Smooth muscle cell (in vitro differentiated cells): Measurements from ENCODE around the gene CFAP69. TPM values are rescaled to one million over a fixed set of nuclear protein-coding genes. Genes with fewer than 3 reads are reported as not detected.
A peak's percentile ranks its signal among the peaks of the same experiment; 100 is the strongest.

Source experiments
- DNase-seq: peaks from one replicate; lab custom pipeline; 2025; ENCODE audit not compliant: unreplicated experiment; lab: John Stamatoyannopoulos, UW
- H2AFZ ChIP-seq: fragments of 200-600 bp; sonication (generic); 2 replicates; pipeline ENCODE4 v1.6.0; 2016; ENCODE audit warnings: antibody characterized with exemption, low read depth, mild to moderate bottlenecking
- H3F3A ChIP-seq: fragments of 200-600 bp; sonication (generic); 2 replicates; pipeline ENCODE4 v1.6.0; 2017; ENCODE audit warnings: antibody characterized with exemption, low read depth
- H3K27ac ChIP-seq: fragments of 200-600 bp; sonication (generic); 2 replicates; pipeline ENCODE4 v1.5.1; 2016; ENCODE audit warnings: low read depth, mild to moderate bottlenecking
- H3K27me3 ChIP-seq: fragments of 200-600 bp; sonication (generic); 2 replicates; pipeline ENCODE4 v1.6.1; 2016; ENCODE audit warnings: low read depth, mild to moderate bottlenecking
- H3K36me3 ChIP-seq: fragments of 200-600 bp; sonication (generic); 2 replicates; pipeline ENCODE4 v1.5.1; 2016; ENCODE audit warnings: low read depth
- H3K4me1 ChIP-seq: fragments of 200-600 bp; sonication (generic); 2 replicates; pipeline ENCODE4 v1.5.1; 2016; ENCODE audit warnings: low read depth
- H3K4me2 ChIP-seq: fragments of 200-600 bp; sonication (generic); 2 replicates; pipeline ENCODE4 v1.6.0; 2016; ENCODE audit warnings: mild to moderate bottlenecking
- H3K4me3 ChIP-seq: fragments of 200-600 bp; sonication (generic); 2 replicates; pipeline ENCODE4 v1.5.1; 2016; ENCODE audit warnings: mild to moderate bottlenecking
- H3K79me2 ChIP-seq: fragments of 200-600 bp; sonication (generic); 2 replicates; pipeline ENCODE4 v1.6.0; 2016; ENCODE audit warnings: low read depth, mild to moderate bottlenecking
- H3K9ac ChIP-seq: fragments of 200-600 bp; sonication (generic); 2 replicates; pipeline ENCODE4 v1.6.0; 2016; ENCODE audit warnings: low read depth
- H3K9me3 ChIP-seq: fragments of 200-600 bp; sonication (generic); replicated peaks from 2 replicates; pipeline ENCODE4 v1.5.1; 2016; ENCODE audit warnings: low read depth
- H4K20me1 ChIP-seq: fragments of 200-600 bp; sonication (generic); 2 replicates; pipeline ENCODE4 v1.6.0; 2016; ENCODE audit warnings: low read depth
- WGBS: methylation state at CpG from one replicate; pipeline ENCODE4 v1.1.7; 2016; ENCODE audit warnings: low lambda C conversion rate; 5-methylcytosine and 5-hydroxymethylcytosine counted together
- polyA plus RNA-seq: library from polyadenylated mRNA; unstranded; fragments of >200 nt; fragmentation: Nextera tagmentation; extraction: Ambion mirVana; gene quantifications from 2 replicates; pipeline ENCODE4 v1.2.1, GENCODE V29; 2016
- total RNA-seq: library from RNA; depleted of rRNA; stranded (reverse); fragments of >200 nt; gene quantifications from 2 replicates; pipeline ENCODE4 v1.2.3, GENCODE V29; 2014
- TF ChIP-seq, protein P1 (sequence below): fragments of 200-600 bp; sonication (generic); IDR thresholded peaks from 2 replicates; pipeline ENCODE4 v1.5.1; 2017; ENCODE audit warnings: borderline replicate concordance, mild to moderate bottlenecking, antibody characterized with exemption; ENCODE audit not compliant: insufficient read depth, poor library complexity, severe bottlenecking

CFAP69 gene
- total and polyA plus RNA-seq, 2 experiments from 2014 or later, result 0.97 to 8.7 TPM

DNA sequence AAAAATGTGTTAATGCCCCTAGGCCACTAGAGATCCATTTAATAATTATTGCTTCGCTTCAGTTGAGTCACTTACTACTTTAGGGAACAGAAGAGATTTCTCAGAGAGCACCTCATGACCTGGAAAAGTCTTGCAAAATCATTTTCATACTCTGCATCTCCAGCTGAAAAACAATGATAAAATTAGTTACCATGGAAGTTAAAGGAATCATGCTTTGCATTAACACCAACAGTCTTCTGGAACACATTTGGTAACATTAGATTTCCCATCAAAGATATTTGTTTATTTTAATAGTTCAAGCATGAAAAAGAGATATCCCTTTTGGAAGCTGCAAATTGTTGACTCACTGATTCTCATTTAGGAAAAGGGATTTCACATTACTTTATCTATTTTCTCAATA lies 35.2 kb upstream of the CFAP69 start:
- Histone ChIP-seq H3F3A (peaks cover 4% of the 10 kb centered on the region), H3K4me2 (no peak overlapping the region), H3K9me3 (no peaks in the 10 kb centered on the region), H3K36me3 (no peaks in the 10 kb centered on the region), H3K4me1 (peaks cover 5% of the 10 kb centered on the region), H3K27me3 (peaks cover 7% of the 10 kb centered on the region), H2AFZ (no peak overlapping the region), H4K20me1 (no peaks in the 10 kb centered on the region), H3K79me2 (no peaks in the 10 kb centered on the region), H3K9ac (no peak overlapping the region), H3K27ac (no peak overlapping the region), H3K4me3 (no peak overlapping the region)
- DNase-seq, result no peak
- 69% methylated on average over 1 of the region's 1 CpG for WGBS
- TF ChIP-seq, protein P1, sequence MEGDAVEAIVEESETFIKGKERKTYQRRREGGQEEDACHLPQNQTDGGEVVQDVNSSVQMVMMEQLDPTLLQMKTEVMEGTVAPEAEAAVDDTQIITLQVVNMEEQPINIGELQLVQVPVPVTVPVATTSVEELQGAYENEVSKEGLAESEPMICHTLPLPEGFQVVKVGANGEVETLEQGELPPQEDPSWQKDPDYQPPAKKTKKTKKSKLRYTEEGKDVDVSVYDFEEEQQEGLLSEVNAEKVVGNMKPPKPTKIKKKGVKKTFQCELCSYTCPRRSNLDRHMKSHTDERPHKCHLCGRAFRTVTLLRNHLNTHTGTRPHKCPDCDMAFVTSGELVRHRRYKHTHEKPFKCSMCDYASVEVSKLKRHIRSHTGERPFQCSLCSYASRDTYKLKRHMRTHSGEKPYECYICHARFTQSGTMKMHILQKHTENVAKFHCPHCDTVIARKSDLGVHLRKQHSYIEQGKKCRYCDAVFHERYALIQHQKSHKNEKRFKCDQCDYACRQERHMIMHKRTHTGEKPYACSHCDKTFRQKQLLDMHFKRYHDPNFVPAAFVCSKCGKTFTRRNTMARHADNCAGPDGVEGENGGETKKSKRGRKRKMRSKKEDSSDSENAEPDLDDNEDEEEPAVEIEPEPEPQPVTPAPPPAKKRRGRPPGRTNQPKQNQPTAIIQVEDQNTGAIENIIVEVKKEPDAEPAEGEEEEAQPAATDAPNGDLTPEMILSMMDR, result no peak

DNA sequence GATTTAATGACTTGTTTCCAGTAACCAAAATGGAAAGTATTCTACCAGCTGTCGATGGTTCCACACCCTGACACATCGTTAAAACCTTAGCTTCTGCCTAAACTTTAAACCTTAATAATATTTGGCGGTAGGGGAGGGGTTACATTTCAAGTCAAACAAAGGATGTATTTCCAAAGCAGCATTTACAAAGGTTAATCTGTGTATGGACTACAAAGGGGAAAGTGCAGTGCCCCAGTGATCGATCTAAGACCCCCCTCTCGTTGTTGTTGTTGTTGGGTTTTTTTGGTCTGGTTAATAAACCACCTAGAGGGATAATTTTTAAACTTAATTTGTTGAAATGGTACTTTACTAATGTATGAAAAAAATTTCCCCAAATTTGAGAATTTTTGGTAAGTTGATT lies 34.5 kb upstream of the CFAP69 start:
- 57% methylated on average over 5 of the region's 5 CpGs for WGBS
- peaks cover 5% of the 10 kb centered on the region for H3K4me1 ChIP-seq
- H3K27me3 ChIP-seq, result peaks cover 7% of the 10 kb centered on the region
- TF ChIP-seq, protein P1, result no peak
- H3K9ac ChIP-seq, result no peak overlapping the region
- no peak for DNase-seq
- H3K4me2 ChIP-seq, result peak overlapping the region; percentile 97
- H4K20me1 ChIP-seq, result no peaks in the 10 kb centered on the region
- peaks cover 4% of the 10 kb centered on the region for H3F3A ChIP-seq
- peak overlapping the region; percentile 75 for H3K4me3 ChIP-seq
- peak overlapping the region; percentile 97 for H2AFZ ChIP-seq
- H3K9me3 ChIP-seq, result no peaks in the 10 kb centered on the region
- no peak overlapping the region for H3K27ac ChIP-seq
- H3K79me2 ChIP-seq, result no peaks in the 10 kb centered on the region
- no peaks in the 10 kb centered on the region for H3K36me3 ChIP-seq

DNA sequence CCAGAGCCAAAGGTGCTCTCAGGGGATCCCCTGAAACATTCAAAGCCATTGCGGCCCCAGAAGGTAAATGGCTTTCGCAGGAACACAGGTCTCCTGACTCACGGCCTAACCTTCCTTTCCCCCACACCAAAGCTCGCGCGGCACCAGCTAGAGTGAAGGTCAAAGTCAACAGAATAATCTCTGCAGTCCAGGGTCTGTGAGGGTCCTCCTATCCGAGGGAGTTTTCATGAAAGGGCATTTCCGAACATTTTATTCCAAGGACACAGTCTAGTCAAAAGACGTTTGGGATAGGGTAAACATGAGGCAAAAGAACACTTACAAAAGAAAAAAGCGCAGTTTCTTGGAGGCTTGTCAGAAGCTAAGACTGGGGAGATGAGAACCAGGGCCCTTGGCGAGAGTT lies 34.0 kb upstream of the CFAP69 start:
- WGBS, result 7% methylated on average over 11 of the region's 11 CpGs

More for the DNA sequence above, 34.0 kb upstream of the CFAP69 start:
- TF ChIP-seq, protein P1, result no peak
- H3K4me3 ChIP-seq, result peak overlapping the region; percentile 75
- no peaks in the 10 kb centered on the region for H3K9me3 ChIP-seq
- H2AFZ ChIP-seq, result peak overlapping the region; percentile 97
- H3K27ac ChIP-seq, result no peak overlapping the region
- H3K9ac ChIP-seq, result no peak overlapping the region
- no peak for DNase-seq
- no peaks in the 10 kb centered on the region for H4K20me1 ChIP-seq
- H3K4me1 ChIP-seq, result peaks cover 5% of the 10 kb centered on the region
- H3F3A ChIP-seq, result peaks cover 4% of the 10 kb centered on the region
- no peaks in the 10 kb centered on the region for H3K36me3 ChIP-seq
- H3K4me2 ChIP-seq, result peak overlapping the region; percentile 97
- H3K79me2 ChIP-seq, result no peaks in the 10 kb centered on the region
- H3K27me3 ChIP-seq, result peaks cover 7% of the 10 kb centered on the region
